Ramos (cell line): ENCODE measurements around the gene DMXL1.

Experiments used
- in situ Hi-C: fragments of 300-500 bp; cut with MboI; formaldehyde crosslinking; loops from one replicate; pipeline ENCODE4 v1.14.3; 2022; ENCODE audit warnings: low sequenced_read_pairs; ENCODE audit not compliant: unreplicated experiment

DMXL1 gene

DNA sequence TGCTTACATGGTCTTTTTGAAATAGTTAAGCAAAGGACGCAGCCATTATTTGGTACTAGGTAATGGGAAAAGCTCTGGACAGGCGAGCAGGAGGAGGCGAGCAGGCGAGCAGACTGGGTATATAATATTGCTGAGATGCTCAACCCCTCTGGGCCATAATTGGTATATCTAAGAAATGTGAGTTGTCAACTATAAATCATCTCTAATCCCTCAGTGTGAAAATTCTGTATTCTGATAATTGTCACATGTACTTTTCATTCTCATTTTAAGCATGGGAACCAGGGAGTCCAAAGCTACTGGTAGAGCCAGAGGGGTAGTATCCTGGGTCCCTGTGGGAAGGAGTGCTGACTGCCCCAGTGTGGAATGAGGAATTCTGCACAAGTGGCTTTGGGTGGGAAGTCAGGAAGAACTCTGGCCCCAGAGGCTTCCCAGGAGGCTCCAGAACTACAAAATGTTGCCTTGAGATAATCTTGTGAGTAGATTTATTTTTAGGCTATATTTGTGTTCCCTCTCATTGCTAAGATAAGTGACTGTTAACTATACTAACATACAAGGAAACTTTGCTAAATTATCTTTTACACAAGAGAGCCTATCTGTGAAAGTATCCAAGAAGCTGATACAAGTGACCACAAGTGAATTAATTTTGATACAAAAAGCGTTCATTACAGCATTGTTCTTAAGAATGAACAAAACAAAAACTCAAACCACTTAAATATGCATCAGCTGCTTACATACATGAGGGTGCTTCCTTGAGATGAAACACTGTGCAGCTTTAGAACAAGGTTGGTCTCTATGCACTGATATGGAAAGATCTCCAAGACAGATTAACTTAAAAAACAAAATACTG lies 214.4 kb downstream of the DMXL1 start:
- in situ Hi-C loops = no loop called here

DNA sequence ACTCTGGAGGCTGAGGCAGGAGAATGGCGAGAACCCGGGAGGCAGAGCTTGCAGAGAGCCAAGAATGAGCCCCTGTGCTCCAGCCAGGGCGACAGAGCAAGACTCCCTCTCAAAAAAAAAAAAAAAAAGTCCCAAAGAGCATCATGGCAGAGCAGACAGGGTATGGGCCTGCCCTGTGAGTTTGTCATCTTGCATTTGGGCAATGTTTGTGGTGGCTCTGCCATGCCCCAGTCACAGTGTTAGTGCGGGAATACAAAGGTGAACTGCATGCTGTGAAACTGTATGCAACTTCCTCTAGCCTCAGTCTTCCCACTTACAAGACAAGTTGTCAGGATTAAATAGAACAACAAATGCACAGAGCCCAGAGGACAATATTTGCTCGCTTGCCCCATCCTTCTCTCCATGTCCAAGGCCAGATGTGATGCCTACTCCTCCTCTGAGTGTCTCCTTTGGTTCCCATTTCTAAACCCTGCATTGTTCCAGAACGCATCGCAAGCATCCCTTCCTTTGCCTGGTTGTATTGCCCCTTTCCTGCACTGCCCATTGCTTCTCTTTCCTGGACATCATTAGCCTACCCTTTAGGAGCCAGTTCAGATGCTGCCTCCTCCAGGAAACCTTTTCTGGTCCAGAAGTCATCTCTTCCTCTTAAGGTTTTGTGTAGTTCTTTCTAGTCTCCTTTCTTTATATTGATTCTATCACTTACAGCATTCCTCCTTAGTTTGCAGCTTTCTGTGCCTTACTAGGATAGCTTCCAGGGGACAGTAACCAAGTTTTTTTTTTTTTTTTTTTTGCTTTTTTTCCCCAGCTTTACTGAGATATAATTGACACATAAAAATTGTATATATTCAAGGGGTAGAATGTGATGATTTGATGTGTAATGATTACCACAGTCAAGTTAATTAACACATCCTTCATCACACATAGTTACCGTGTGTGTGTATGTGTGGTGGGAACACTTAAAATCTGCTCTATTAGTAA lies 215.9 kb downstream of the DMXL1 start:
- in situ Hi-C loops = no loop called here

DNA sequence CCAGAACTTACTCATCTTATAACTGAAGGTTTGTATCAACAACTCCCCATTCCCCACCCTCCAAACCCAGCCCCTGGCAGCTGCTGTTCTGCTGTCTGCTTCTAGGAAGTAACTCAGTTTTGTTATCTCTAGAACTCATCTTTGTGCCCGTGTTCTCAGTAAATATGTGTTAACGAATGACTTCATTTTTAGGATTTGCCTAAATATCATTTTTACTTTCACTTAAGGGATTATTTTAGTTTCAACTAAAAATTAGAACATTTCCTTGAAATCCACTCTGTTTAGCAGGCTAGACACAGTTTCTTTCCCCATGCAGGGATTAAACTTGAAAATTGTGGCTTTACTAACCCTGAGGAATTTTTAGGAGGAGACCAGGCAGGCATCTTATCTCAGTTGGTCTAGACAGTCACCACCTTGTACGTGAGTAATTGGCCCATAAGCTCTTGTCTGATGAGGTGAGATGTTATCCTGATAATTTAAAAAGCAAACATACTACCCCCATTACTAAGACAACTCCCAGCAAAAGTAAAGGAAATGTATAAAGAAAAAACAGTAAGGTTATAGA lies 216.7 kb downstream of the DMXL1 start:
- in situ Hi-C loops = no loop called here

DNA sequence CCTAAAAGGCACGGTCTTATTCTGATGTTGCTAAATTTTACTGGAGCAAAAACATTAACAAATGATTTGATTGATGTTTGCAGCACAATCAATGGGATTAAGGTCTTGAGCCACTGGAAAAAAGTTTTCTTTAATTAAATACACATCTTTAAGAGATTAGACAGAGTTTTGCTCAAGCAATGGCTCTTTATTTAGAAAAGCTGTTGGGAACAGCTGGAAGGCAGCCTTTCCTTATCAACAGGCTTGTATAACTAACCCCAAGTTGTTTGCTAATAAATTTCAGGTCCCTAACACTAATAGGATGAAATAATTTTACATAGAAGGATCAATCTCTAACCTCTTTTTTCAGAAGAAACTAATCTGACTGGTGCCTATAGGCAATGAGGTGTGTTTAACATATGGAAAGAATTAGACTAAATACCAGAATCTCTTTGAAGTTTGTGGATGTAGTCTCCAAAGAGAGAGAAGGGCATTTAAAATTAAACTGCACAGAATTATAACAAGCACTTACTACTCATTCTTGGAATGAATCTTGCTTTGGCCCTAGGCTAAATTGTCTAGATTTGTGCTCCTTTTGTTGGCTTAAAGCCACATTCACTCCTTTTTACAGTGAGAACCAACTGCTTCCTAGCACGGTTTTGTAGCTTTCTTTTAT lies 217.6 kb downstream of the DMXL1 start:
- in situ Hi-C loops = no loop called here

DNA sequence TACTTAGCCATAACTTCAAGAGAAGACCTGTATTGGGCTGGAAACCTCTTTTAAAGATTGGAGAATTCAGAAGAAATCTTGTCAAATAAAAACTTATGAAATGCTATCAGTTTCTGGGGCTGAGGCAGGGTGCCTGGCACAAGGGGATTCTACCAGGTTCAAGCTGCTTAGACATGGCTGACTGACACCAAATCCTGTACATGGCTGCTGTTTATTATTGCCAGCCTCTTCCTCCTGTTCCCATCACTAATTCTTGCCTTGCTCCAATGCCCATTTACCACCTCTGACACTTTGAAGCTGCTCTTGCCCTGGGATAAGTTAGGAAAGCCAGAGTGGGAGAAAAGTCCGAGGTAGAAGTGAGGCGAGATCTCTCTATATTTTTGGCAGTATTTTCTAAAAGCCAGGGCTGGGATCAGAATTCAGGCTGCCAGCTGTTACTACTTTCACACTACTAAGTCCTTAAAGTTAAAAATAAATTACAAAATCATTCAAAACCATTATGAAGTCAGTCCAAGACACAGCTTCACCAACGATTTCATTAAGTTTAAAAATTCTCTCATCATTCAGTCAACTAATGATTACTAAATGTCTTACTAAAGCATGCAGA lies 218.7 kb downstream of the DMXL1 start:
- in situ Hi-C loops = no loop called here

DNA sequence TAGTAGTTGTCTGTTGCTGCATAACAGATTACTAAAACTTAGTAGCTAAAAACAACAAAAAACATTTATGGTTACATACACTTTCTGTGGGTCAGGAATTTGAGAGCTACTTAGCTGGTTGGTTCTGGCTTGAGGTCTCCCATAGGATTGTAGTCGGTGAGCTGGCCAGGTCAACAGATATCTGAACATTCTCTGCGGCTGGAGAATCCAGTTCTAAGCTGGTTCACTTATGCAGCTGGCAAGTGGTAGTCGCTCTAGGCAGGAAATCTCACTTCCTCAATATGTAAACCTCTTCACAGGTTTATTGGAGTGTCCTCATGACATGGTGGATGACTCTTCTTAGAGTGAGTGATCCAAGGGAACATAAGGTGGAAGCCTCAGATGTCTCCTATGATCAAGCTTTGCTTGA lies 219.3 kb downstream of the DMXL1 start:
- in situ Hi-C loops = no loop called here

DNA sequence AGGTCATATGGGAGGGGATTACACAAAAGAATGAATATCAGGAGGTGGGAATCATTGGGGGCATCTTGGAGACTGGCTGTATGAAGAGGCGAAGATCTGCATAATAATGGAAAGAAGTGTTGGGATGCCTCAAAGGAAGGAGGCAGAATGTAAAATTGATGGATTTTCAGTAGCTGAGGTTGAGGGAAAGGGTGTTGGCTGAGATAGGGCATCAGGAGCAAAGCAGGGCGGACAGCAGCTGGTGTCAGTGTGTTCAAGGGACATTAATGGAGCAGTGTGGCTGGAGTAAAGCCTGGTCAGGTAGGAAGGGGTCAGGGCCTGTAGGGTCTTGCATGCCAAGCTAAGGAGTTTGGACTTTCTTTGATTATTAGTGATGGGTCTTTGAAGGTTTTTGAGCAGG lies 219.7 kb downstream of the DMXL1 start:
- in situ Hi-C loops = no loop called here

DNA sequence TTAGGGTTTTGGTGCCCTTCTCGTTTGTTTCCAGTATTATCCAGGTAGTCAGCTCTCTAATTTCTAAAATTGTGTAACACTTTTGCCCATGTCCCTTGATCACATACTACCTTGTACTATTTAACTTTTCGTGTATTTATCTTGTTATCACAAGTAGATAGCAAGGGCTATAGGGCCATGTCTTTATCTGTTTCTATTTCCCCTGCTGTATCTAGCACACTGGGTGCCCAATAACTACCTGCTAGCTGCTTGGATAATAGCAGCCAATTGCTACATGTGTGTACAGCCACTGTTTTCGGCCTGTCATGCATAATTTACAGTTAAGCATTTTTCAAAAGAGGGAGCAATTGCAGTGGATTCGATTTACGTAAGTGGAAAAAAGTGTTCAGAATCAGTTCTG lies 220.2 kb downstream of the DMXL1 start:
- in situ Hi-C loops = no loop called here

DNA sequence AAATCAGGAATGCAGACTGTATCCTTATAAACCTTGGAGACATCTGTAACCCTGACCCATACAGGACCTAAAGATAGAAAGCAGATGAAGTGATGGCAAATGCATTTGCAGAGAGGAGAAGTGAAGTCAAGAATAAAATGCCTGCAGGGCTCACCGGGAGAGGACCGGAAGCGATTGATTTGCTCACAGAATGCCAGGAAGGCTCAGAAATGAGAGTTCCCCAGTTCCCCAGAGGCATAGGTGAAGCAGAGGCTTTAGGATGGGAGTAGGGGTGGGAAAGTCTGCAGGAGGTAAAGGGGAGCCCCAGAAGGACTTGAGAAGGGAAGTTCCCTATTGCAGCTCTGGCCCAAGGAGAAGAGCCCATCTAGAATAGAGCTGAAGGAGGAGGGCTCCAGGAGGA lies 221.0 kb downstream of the DMXL1 start:
- in situ Hi-C loops = no loop called here

DNA sequence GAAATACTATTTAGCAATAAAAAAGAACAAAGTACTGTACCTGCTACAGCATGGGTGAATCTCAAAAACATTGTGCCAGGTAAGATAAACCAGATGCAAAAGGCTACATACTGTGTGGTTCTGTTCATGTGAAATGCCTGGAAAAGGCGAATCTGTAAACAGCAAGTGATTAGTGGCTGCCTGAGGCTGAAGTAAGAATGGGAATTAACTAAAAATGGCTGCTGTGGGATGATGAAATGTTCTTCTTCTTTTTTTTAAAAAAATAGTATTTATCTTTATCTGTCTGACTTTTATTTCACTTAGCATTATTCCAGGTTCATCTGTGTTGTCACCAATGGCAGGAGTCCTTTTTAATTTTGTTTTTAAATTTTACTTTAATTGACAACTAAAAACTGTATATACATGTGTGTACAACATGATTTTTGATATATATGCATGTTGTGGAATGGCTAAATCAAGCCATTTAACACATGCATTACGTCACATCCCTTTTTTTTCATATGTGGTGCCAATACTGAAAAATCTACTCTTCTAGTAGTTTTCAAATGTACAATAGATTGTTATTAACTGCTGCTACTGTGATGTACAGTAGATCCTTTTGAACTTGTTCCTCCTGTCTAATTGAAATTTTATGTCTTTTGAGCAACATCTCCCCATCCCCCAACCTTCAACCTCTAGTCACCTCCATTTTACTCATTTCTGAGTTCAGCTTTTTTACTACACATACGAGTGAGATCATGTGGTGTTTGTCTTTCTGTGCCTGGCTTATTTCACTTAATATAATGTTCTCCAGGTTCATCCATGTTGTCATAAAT lies 222.0 kb downstream of the DMXL1 start:
- in situ Hi-C loops = no loop called here

DNA sequence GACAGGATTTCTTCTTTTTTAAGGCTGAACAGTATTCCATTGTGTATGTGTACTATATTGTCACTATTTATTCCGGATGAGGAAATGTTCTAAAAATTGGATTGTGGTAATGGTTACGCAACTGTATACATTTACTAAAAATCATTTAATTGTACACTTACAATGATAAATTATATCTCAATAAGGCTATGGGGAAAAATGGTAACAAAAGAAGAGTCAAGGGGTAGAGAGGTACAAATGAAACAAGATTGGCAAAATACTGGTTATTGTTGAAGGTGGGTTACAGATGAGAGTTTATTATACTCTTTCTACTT lies 222.6 kb downstream of the DMXL1 start:
- in situ Hi-C loops = no loop called here
